Measurements from ENCODE around the gene PDIA6. TPM values are rescaled to one million over a fixed set of nuclear protein-coding genes. Genes with fewer than 3 reads are reported as not detected.

PDIA6 gene
- total RNA-seq, 1 donor from 2014 or later = 205 TPM

GRCh38 chr2:10859278-10859677 lies 46.7 kb upstream of the PDIA6 start:
- H3K9me3 Mint-ChIP-seq (ENCODE audit: unreplicated experiment) = no peaks in the 10 kb centered on the region
- no peak overlapping the region for H3K4me3 Mint-ChIP-seq (ENCODE audit: unreplicated experiment)
- H3K27ac Mint-ChIP-seq (ENCODE audit: unreplicated experiment) = no peak overlapping the region
- TF ChIP-seq CTCF (IDR thresholded peaks at IDR 0.05) = no peak
- no peaks in the 10 kb centered on the region for H3K4me1 Mint-ChIP-seq (ENCODE audit: unreplicated experiment)
- H3K27me3 Mint-ChIP-seq (ENCODE audit: unreplicated experiment) = peaks cover 56% of the 10 kb centered on the region
- no peak for DNase-seq (ENCODE audit: extremely low spot score, unreplicated experiment)
- H3K36me3 Mint-ChIP-seq (ENCODE audit: unreplicated experiment) = no peaks in the 10 kb centered on the region

- Mint-ChIP-seq H3K36me3 (ENCODE audit: unreplicated experiment) (no peaks in the 10 kb centered on the region), H3K4me3 (ENCODE audit: unreplicated experiment) (no peak overlapping the region), H3K4me1 (ENCODE audit: unreplicated experiment) (peaks cover 9% of the 10 kb centered on the region), H3K9me3 (ENCODE audit: unreplicated experiment) (no peaks in the 10 kb centered on the region), H3K27me3 (ENCODE audit: unreplicated experiment) (peaks cover 21% of the 10 kb centered on the region), H3K27ac (ENCODE audit: unreplicated experiment) (no peak overlapping the region)
- no peak for TF ChIP-seq CTCF (IDR thresholded peaks at IDR 0.05)
- DNase-seq (ENCODE audit: extremely low spot score, unreplicated experiment) = no peak
Measured at GRCh38 chr2:10848541-10848940, 36.0 kb upstream of the PDIA6 start.

- Mint-ChIP-seq H3K27ac (ENCODE audit: unreplicated experiment) (no peak overlapping the region), H3K27me3 (ENCODE audit: unreplicated experiment) (peaks cover 14% of the 10 kb centered on the region), H3K36me3 (ENCODE audit: unreplicated experiment) (no peaks in the 10 kb centered on the region), H3K4me3 (ENCODE audit: unreplicated experiment) (no peak overlapping the region), H3K4me1 (ENCODE audit: unreplicated experiment) (peaks cover 9% of the 10 kb centered on the region), H3K9me3 (ENCODE audit: unreplicated experiment) (no peaks in the 10 kb centered on the region)
- DNase-seq (ENCODE audit: extremely low spot score, unreplicated experiment) = no peak
- no peak for TF ChIP-seq CTCF (IDR thresholded peaks at IDR 0.05)
Measured at GRCh38 chr2:10847008-10847407, 34.4 kb upstream of the PDIA6 start.

- H3K36me3 Mint-ChIP-seq (ENCODE audit: unreplicated experiment) = no peaks in the 10 kb centered on the region
- peaks cover 9% of the 10 kb centered on the region for H3K4me1 Mint-ChIP-seq (ENCODE audit: unreplicated experiment)
- H3K9me3 Mint-ChIP-seq (ENCODE audit: unreplicated experiment) = peaks cover 3% of the 10 kb centered on the region
- TF ChIP-seq CTCF (IDR thresholded peaks at IDR 0.05) = no peak
- DNase-seq (ENCODE audit: extremely low spot score, unreplicated experiment) = no peak
- H3K27me3 Mint-ChIP-seq (ENCODE audit: unreplicated experiment) = peaks cover 14% of the 10 kb centered on the region
- H3K4me3 Mint-ChIP-seq (ENCODE audit: unreplicated experiment) = no peak overlapping the region
- no peak overlapping the region for H3K27ac Mint-ChIP-seq (ENCODE audit: unreplicated experiment)
Measured at GRCh38 chr2:10846110-10846861, 33.7 kb upstream of the PDIA6 start.

- Mint-ChIP-seq H3K27ac (ENCODE audit: unreplicated experiment) (no peak overlapping the region), H3K9me3 (ENCODE audit: unreplicated experiment) (peaks cover 8% of the 10 kb centered on the region), H3K4me3 (ENCODE audit: unreplicated experiment) (no peak overlapping the region), H3K4me1 (ENCODE audit: unreplicated experiment) (peaks cover 9% of the 10 kb centered on the region), H3K27me3 (ENCODE audit: unreplicated experiment) (peaks cover 14% of the 10 kb centered on the region), H3K36me3 (ENCODE audit: unreplicated experiment) (no peaks in the 10 kb centered on the region)
- no peak for DNase-seq (ENCODE audit: extremely low spot score, unreplicated experiment)
- no peak for TF ChIP-seq CTCF (IDR thresholded peaks at IDR 0.05)
Measured at GRCh38 chr2:10845640-10846039, 33.1 kb upstream of the PDIA6 start.

Data from osteocyte (in vitro differentiated cells).